Inflammatory macrophage (primary cell): ENCODE measurements around the gene SERTAD1.
"Not testable (repeated sequence)": the region's sequence is repeated elsewhere in the genome, so short reads cannot be mapped to it uniquely, and the experiment has no call there.

Experiments
- DNase-seq, 2 donors: peaks; one replicate each; pipeline ENCODE4 v3.0.0-alpha.2; 2020 to 2022

The SERTAD1 gene

DNA sequence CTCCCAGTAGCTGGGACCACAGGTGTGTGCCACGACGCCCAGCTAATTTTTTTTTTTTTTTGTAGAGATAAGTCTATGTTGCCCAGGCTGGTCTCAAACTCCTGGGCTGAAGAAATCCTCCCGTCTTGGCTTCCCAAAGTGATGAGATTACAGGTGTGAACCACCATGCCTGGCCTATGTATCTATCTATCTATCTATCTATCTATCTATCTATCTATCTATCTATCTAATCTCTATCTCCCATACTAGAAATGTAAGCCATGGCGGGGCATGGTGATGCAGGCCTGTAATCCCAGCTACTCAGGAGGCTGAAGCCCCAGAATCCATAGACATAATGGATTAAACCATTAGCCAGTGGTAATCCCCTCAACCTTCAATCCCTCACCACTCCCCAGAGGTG, 24.9 kb upstream of the SERTAD1 start:
- no peak for DNase-seq

DNA sequence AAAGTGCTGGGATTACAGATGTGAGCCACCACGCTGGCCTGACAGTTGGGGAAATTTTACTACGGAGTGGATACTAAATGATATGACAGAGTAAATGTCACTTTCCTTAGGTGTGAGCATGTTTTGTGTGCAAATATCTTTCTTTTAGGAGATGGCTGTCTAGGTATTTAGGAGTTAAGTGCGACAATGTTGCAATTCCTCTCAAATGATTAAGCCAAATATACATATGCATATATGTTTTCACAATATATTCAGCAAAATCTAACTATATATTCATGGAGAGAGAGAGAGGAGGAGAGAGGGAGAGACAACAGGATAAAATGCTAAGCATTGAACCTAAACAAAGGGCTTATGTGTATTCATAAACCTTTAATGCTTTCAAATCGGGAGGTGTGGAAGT, 23.7 kb upstream of the SERTAD1 start:
- no peak for DNase-seq

DNA sequence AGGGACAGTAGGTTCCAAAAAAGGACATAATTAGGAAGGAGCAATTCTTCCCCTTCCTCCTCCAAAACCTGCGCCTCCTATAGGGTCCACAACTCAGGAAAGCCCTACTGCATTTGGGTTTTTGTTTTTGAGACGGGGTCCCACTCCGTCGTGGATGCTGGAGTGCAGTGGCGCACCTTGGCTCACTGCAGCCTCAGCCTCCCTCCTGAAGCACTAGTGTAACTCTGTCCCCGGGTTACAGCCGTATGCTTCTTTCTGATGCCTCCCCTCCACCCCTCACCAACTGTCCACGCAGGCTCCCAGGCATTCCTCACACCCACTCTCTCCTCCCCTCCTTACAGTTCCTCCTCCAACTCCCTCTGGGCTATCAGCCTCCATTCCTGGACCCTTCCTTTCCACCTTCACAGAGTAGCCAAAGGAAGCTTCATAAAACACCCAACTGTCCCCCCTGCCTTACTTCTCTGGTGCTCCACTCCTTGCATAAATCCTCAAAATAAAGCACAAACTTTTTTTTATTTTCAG, 20.5 kb upstream of the SERTAD1 start:
- DNase-seq: no peak

DNA sequence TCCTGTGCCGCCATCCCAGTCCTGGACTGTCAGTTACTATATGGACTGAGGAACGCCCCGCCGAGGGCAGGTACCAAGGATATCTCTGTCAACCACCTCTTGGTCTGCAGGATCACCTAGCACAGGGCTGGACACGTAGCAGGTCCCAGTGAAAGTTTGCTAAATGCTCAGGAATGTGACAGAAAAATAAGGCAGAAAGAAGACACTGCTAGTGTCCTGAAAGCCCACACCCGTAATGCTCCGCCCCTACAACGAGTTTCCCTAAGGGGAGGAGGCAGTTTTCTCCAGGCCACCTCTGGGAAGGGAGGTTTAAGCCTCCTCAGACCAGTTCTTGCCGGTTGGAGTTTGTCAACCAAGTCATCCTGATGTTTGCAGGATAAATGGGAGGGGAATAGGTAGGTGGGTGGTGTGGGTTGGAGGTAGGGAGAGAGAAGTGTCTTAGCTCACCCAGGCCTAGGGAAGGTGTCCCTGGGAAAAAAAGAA, 20.0 kb upstream of the SERTAD1 start:
- no peak for DNase-seq

- DNase-seq: no peak
Observed at GRCh38 chr19:40444825-40445312, 19.1 kb upstream of the SERTAD1 start.

GRCh38 chr19:40444000-40444824, 18.4 kb upstream of the SERTAD1 start, which contains the start of gene SERTAD3:
SERTAD3 (minus strand) TSS chr19:40444335; CDS start chr19:40442080, 2,255 bp downstream.
- peak; percentile 96 to 98 for DNase-seq

DNA sequence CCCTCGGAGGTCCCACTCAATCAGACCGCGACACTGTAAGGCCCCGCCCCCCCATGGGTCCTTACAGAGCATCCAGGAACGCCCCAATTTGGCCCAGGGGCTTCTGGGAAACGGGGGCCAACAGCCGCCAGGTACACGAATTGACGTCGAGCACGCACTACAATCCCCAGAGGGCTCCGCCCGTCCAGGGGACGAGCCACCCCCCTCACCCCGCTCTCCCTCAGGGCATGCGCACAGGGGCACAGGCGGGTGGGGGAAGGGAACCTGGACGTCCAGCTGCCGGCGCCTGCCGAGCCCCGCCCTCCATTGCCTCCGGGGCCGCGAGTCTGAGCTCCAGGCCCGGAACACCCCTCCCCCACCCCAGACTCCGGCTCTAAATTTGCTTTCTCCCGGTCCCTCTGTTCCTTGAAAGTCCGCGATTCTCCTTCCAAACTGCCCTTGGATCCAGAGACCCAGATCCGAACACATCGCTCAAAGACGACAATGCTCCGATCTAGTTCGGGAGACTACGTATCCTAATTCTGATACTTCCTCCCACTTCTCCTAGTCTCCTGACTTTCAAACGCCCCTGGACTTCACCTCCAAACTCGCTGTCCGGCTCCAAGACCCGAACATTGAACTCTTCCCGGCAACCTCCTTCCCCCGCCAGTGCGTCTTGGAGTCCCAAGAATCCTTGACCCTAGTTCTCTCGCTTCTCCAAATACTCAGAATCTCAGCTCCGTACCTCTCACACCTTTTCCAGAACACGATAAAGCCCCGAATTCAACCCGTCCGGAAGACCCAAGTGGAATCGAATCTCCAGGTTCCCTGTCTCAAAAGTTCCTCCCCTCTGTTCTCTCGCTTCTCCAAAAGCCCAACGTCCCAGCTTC, 17.6 kb upstream of the SERTAD1 start:
- DNase-seq: peak; percentile 99

GRCh38 chr19:40442328-40443130, 16.7 kb upstream of the SERTAD1 start:
- DNase-seq: no peak

- DNase-seq: peak in 1 of 2 donors; percentile 14
Observed at GRCh38 chr19:40441719-40442253, 16.0 kb upstream of the SERTAD1 start.

GRCh38 chr19:40438284-40438683, 12.5 kb upstream of the SERTAD1 start:
- DNase-seq: no peak

DNA sequence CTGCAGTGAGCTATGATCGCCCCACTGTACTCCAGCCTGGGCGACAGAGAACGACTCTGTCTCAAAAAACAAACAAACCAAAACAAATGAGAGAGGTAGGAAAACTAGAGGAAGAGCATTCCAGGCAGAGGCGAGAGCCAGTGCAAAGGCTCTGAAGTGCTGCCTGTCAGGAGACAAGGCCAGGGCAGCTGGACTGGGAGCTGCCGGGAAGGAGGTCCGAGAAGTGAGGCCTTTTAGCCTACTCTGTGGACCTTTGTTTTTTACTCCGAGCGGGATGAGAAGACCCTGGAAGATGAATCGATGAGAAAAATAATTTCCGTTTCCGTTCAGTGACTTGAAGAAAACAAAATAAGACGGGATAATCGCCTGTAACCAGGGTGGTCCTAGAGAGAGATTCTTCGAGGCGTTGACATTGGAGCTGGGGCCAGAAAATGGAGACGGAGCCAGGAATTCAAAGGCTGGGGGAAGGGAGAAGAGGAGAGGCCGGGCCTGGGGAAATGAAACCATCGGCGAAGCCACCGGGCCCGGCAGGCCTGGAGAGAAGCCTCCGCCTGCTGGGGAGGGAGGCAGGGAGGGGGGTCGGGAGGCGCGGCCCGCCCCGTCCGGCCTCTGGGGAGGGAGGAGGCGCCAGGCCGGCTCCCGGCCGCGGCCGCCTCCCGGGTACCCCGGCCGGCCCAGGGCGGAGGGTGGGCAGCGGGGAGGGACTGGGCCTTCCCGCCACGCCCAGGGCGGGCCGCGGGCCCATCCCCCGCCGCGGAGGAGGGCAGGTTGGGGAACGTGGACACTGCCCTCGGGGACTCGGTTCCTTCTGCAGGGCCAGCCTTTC, 7.8 kb upstream of the SERTAD1 start:
- peak; percentile 94 to 95 for DNase-seq

- not testable (repeated sequence) for DNase-seq
Observed at GRCh38 chr19:40432760-40433159, 7.0 kb upstream of the SERTAD1 start.

DNA sequence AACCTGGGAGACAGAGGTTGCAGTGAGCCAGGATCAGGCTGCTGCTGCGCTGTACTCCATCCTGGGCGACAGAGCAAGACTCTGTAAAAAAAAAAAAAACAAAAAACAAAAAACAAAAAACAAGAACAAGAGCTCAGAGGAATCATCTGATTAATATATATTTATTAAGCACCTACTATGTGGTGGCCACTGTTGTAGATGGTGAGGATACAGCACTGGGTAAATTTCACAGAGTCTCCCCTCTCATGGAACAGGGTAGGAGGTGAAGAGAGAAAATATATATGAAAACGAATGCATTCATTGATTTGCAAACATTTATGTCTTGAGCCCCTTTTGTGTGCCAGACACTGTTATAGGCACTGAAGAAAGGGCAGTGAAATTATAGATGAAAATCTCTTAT, 5.9 kb upstream of the SERTAD1 start:
- no peak for DNase-seq

DNA sequence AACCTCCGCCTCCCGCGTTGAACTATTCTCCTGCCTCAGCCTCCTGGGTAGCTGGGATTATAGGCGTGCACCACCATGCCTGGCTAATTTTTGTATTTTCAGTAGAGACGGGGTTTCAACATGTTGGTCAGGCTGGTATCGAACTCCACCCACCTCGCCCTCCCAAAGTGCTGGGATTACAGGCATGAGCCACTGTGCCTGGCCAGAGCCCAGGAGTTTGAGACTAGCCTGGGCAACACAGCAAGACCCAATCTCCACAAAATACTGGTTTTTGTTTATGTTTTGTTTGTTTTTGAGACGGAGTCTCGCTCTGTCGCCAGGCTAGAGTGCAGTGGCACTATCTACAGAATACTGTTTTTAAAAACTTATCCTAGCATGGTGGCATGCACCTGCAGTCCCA, 4.5 kb upstream of the SERTAD1 start:
- not testable (repeated sequence) for DNase-seq

- not testable (repeated sequence) for DNase-seq
Observed at GRCh38 chr19:40428197-40428596, 2.4 kb upstream of the SERTAD1 start.

- peak in 1 of 2 donors; percentile 23 for DNase-seq
Observed at GRCh38 chr19:40424637-40425449, 949 bp downstream of the SERTAD1 start.

DNA sequence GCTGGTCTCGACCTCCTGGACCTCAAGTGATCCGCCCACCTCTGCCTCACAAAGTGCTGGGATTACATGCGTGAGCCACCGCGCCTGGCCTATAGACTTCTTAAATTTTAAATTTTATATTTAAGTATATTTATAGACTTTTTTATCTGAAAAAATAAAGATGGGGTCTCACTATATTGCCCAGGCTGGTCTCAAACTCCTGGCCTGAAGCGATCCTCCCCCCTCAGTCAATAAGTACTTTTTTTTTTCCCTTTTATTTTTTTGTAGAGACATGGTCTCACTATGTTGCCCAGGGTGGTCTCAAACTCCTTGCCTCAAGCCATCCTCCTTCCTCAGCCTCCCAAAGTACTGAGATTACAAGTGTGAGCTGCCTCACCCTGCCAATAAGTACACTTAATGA, 1.9 kb downstream of the SERTAD1 start:
- DNase-seq: no peak

GRCh38 chr19:40422748-40423566, 2.8 kb downstream of the SERTAD1 start:
- no peak for DNase-seq
